Loucy (cell line): ENCODE data around the gene SNX24.

Experiments used
- EZH2phosphoT487 ChIP-seq: fragments of 200-600 bp; IDR thresholded peaks from 2 replicates; pipeline ENCODE4 v1.6.1; 2018; ENCODE audit warnings: antibody characterized with exemption, mild to moderate bottlenecking, moderate library complexity, borderline replicate concordance
- TF ChIP-seq, protein P1 (sequence below): fragments of 200-600 bp; sonication (generic); conservative IDR thresholded peaks from 2 replicates; pipeline ENCODE4 v1.5.1; 2014; ENCODE audit warnings: mild to moderate bottlenecking, antibody characterized with exemption, low read length

DNA sequence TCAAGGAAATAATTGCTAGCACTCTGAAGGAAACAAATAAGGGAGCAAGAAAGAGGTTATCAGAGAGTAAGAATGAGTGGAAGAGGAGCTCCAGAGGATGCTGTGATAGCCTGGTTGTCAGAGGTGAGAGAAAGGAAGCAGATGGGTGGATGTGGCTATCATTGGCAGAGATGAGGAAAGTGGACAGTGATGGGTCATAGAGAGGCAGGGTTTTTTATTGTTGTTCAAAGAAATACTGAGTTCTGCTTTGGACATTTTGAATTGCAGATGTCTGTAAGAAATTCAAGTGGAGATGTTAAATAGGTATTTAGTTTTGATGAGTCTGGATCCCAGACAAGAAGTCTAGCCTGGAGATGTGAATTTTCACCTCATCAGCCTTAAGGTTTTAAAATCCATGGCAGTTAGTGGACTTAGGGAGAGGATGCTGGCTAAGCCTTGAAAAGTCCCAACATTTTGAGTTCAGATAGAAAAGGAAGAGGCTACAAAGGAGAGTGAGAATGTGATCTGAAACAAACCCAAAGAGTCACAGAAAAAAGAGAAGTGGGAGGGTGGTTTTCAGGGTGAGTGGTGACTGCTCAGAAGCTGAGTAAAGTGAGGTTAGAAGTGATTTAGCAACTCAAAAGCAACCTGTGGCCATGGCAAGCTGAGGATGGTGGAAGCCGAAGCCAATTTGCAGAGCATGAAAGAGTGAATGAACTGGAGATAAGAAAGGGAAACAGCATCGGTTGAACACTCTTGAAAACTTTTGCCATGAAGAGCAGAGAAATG lies 140.7 kb downstream of the SNX24 start:
- TF ChIP-seq, protein P1, sequence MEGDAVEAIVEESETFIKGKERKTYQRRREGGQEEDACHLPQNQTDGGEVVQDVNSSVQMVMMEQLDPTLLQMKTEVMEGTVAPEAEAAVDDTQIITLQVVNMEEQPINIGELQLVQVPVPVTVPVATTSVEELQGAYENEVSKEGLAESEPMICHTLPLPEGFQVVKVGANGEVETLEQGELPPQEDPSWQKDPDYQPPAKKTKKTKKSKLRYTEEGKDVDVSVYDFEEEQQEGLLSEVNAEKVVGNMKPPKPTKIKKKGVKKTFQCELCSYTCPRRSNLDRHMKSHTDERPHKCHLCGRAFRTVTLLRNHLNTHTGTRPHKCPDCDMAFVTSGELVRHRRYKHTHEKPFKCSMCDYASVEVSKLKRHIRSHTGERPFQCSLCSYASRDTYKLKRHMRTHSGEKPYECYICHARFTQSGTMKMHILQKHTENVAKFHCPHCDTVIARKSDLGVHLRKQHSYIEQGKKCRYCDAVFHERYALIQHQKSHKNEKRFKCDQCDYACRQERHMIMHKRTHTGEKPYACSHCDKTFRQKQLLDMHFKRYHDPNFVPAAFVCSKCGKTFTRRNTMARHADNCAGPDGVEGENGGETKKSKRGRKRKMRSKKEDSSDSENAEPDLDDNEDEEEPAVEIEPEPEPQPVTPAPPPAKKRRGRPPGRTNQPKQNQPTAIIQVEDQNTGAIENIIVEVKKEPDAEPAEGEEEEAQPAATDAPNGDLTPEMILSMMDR, result no peak
- no peak for TF ChIP-seq EZH2phosphoT487
